Stimulated activated CD4-positive, alpha-beta T cell treated with anti-CD3 and anti-CD28 coated beads, Interleukin-12 subunit alpha, Interleukin-12 subunit beta, amount 100 ng/mL, for 24 hours (primary cell): Measurements from ENCODE around the gene RLN1.
"Not testable (repeated sequence)": the region's sequence is repeated elsewhere in the genome, so short reads cannot be mapped to it uniquely, and the experiment has no call there.

ENCODE experiments used
- DNase-seq, 2 experiments: peaks; one replicate each; pipeline ENCODE4 v3.0.0-alpha.2; 2020; ENCODE audit warnings: low read depth in 2 of 2

RLN1 gene

DNA sequence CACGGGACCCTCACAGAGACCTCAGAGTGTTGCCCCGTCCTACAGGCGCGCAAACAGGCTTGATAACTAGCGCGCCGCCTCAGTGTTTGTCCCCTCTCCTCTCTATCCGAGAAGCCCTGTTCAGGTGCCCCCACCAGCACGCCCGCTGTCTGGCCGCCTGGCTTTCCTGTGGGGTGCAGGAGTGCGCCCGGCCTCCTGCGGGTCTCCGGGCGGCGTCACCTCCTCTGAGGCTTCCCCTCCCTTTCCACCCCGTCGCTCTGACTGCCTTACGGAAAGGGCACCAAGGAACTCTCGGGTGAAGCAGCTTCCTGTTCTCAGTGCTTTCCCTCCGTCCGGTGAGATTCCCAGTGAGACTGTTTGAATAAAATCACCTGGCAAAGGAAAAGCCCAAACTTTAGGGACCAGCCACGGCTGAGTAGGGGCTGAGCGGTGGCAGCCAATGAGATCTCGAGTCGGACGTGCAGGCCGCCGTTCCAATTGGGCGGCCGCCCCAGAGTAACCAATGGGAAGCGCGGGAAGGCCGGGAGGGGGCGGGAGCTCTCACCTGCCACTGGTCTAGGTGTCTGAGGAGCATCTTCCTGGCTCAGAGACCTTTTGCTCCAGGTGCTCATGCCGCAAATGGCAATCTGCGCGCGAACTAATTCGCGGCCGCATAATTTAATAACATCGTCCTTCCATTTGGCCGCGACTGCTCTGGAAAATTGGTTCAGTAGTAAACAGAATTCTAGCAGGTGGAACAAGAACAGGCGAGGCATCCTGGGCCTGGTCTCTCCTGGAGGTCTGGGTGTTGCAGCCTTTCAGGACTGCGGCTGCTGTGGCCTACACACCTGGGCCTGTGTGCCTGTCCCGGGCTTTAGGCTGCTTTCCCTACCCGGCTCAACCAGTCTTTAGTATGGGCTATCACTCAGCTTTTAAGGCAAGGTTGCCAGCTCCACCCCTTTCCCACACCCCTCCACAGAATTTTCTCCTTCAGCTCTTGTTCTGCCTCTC is at the start of gene RLN1:
TSS of gene RLN1 (minus strand) at position 885 of the 990 bp plus-strand sequence. CDS start at position 755, 130 bp downstream.
- not testable (repeated sequence) for DNase-seq

- DNase-seq, result no peak
Measured at GRCh38 chr9:5389109-5389732, 49.5 kb upstream of the RLN1 start.

DNA sequence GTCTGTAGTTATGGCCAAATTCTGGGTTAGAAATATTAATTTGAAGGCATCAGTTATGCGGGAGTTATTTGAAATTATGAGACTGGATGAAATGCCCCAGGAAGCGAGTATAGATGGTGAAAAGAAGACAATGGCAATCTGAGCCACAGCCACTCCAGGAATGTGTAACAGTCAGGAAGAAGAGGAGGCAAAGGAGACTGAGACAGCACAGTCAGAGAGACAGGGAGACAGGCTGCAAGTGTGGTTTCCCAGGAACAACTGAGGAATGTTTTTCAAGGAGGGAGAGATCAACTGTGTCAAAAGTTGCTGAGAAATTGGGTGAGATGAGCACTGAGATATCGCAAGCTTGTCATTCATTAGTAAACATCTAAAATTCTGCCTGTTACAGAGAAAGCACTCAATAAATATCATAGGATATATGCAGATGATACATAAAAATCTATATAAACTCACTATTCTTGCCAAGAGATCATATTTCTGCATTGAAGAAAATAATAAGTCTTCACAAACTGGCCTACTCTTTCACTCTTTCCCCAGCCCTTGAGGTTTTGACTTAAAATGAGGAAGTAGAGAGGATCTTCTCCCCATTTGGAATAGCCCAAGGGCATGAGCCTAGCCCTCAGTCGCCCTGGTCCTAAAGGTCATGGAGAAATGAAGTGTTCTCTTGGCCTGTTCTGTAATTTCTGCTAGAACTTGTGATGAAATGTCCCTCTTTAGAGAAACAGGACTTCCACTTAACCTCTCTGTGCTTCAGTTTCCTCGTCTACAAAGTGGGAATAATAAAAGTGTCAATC is 48.5 kb upstream of the RLN1 start:
- no peak for DNase-seq

- DNase-seq, result no peak
Measured at GRCh38 chr9:5384436-5384835, 44.8 kb upstream of the RLN1 start.

- DNase-seq, result no peak
Measured at GRCh38 chr9:5382479-5382878, 42.8 kb upstream of the RLN1 start.

DNA sequence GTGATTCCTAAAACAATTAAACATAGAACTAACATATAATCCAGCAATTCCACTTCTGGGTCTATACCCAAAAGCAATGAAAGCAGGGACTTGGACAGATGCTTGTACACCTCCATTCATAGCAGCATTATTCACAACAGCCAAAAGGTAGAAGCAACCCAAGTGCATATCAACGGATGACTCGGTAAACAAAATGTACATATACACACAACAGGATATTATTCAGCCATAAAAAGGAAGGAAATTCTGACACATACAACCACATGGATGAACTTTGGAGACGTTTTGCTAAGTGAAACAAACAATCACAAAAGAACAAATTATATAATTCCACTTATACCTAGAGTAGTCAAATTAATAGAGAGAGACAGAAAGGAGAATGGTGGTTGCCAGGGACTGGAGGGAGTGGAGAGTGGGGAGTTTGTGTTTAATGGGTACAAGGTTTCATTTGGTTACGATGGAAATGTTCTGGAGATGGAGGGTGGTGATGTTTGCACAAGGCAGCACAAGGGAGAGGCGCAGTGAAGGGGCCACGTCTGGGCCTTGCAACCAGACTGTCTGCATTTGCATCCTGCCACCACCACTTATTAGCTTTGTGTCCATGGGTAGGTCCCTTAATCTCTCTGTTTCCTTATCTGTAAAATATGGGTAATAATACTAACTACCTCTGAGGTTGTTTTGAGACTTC is 36.3 kb upstream of the RLN1 start:
- no peak for DNase-seq

DNA sequence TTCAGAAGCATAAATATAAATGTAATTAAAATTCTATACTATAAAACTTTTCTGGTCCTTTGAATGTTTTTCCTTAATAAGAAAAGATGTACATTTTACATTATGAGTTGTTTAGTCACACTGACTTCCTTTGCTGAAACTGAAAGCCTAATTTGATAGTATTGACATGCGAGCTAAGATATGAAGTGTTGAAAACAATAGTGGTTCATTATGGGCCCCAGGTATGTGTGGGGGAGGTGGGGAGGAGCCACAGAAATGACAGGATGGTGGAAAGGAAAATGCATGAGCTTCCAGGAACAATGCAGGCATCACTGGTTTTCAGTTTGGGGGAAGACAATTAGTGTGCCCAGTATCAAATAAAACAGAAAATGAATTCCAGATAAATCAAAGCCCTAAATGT is 35.4 kb upstream of the RLN1 start:
- DNase-seq, result peak in 1 of 2 experiments; percentile 28

GRCh38 chr9:5364294-5365024 is 24.8 kb upstream of the RLN1 start:
- DNase-seq, result no peak

DNA sequence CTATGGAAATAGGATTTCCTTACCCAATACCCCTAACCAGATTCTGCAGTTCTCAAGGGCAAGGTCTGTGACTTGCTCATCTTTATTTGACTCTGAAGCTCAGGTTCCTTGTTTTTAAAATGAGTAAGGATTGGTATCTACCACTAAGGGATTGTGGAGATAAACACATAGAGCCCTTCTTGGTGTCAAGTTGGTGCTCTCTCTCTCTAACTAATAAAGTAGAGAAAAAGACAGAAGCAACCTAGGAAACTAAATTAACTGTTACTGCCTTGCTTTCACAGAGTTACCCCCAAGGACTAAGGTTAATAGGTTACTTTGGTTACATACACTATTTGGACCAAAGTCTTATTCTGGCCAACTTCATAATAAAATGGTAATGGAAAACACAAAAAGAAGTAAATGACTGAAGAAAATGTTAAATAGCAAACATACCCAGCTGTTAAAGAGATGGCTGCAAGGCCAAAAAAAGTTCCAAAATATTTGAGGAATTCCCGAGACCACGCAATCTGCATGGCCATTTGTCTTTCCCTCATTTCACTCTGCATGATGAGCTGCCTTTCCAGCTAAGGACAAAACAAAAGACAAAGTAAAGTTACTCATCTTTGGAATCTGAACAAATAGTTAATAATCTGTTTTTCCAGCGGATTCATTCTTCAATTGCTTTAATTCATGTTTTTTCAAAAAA is 21.8 kb upstream of the RLN1 start:
- DNase-seq, result no peak

DNA sequence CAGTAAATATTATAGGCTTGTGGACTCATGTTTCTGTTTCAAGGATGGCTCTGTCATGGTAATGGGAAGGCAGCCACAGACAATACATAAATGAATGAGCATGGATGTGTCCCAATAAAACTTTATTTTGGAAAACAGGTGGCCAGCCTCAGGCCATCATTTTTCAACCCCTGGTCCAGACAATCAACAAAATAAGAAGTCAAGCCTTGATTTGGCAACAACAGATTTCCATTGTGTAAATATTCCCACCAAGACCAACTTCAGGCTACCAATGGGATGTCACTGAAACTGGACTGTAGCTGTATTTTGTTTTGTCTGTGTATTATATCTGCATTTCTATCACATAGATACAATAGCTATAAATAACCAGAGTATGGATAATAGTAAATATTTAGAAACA is 20.7 kb upstream of the RLN1 start:
- no peak for DNase-seq

- DNase-seq, result no peak
Measured at GRCh38 chr9:5357431-5358105, 17.9 kb upstream of the RLN1 start.

DNA sequence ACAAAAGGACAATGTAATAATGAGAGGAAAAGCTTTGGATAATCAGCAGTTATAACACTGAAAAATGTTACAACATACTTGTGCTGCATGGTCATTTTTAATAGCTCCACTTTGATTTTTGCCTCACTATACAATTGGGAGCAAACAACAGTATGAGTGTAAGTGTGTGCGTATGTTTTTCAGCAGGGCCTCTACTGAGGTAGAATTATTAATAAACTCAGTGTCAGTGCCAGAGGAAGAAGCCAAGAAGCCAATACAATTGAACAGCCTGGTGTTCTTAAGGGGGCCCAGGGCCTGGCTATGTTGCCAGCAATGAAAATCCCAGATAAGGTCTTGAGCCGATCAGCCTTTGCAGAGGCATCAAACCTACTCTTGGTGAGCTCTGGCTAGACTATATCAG is 16.1 kb upstream of the RLN1 start:
- DNase-seq, result no peak

GRCh38 chr9:5355226-5355625 is 15.6 kb upstream of the RLN1 start:
- DNase-seq, result no peak

GRCh38 chr9:5354184-5354583 is 14.5 kb upstream of the RLN1 start:
- DNase-seq, result no peak

GRCh38 chr9:5352637-5353248 is 13.1 kb upstream of the RLN1 start:
- no peak for DNase-seq

DNA sequence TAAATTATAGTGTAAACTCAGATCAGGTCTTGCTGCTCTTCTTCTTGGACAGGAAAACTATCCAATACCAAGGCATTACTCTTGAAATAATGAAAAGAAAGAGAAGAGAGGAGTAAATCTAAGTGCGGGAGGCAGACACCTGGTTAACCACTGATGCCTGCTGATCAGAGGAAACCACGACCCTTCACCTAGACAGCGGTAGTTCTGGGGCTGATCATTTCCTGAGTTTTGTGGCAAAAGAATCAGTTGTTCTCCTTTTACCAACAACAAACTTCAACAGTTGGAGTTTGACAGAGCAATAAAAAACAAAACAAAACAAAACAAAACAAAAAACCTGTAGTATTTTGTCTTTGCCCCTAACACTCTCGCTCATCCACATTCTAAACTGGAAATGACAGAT is 3.0 kb downstream of the RLN1 start:
- DNase-seq, result no peak

DNA sequence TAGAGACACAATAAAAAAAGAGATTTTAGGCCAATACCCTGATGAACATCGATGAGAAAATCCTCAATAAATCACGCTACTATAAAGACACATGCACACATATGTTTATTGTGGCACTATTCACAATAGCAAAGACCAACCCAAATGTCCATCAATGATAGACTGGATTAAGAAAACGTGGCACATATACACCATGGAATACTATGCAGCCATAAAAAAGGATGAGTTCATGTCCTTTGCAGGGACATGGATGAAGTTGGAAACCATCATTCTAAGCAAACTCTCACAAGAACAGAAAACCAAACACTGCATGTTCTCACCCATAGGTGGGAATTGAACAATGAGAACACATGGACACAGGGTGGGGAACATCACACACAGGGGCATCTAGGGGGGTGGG is 8.4 kb downstream of the RLN1 start:
- DNase-seq, result not testable (repeated sequence)

- no peak for DNase-seq
Measured at GRCh38 chr9:5326893-5327548, 12.7 kb downstream of the RLN1 start.

GRCh38 chr9:5326187-5326586 is 13.5 kb downstream of the RLN1 start:
- DNase-seq, result no peak
